GM12875 (cell line): ENCODE measurements around the gene TPD52L2.

ENCODE experiments used
- H3K4me3 ChIP-seq: one replicate; pipeline ENCODE4 v1.5.1; 2011; ENCODE audit warnings: low read depth, low read length, control low read depth
- TF ChIP-seq, protein P1 (sequence below): IDR thresholded peaks from 2 replicates; pipeline ENCODE4 v1.5.1; 2011; ENCODE audit warnings: low read depth, mild to moderate bottlenecking, control low read depth, inconsistent platforms, low read length, moderate library complexity, borderline replicate concordance; ENCODE audit not compliant: insufficient read depth

Gene TPD52L2

DNA sequence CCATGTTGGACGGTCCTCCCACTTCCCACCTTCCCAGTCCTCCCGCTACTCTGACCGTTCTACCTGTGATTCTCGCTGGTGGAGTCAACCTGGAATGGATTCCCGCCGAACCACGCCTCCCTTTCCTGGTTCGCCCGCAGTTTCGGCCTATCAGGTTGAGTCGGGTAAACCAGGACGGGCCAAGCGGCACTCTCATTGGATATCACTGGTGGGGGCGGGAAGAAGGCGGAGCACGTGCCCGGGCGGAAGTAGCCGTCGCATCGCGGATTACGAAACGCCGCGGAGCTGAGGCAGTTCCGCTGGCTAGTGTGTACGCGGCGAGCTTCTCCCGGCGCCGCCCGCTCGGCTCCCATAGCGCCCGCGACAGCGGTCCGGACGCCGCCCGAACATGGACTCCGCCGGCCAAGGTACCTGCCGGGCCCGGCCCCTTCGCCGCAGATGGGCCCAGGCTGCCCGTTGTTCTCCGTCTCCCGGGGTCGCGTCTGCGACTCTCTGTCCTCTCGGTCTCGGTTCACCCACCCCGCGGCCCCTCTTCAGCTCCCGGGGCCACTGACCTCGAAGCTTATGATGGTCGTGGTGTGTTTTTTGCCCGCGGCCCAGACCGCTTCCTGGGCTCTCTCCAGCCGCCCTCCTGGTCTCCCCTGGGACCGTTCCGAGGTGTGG, at the start of gene TPD52L2:
TSS of gene TPD52L2 (plus strand) at position 293 of the 663 bp plus-strand sequence. CDS start at position 389, 96 bp downstream.
- TF ChIP-seq, protein P1, sequence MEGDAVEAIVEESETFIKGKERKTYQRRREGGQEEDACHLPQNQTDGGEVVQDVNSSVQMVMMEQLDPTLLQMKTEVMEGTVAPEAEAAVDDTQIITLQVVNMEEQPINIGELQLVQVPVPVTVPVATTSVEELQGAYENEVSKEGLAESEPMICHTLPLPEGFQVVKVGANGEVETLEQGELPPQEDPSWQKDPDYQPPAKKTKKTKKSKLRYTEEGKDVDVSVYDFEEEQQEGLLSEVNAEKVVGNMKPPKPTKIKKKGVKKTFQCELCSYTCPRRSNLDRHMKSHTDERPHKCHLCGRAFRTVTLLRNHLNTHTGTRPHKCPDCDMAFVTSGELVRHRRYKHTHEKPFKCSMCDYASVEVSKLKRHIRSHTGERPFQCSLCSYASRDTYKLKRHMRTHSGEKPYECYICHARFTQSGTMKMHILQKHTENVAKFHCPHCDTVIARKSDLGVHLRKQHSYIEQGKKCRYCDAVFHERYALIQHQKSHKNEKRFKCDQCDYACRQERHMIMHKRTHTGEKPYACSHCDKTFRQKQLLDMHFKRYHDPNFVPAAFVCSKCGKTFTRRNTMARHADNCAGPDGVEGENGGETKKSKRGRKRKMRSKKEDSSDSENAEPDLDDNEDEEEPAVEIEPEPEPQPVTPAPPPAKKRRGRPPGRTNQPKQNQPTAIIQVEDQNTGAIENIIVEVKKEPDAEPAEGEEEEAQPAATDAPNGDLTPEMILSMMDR = no peak
- peak within 1 kb of the TSS; percentile 86 for H3K4me3 ChIP-seq

DNA sequence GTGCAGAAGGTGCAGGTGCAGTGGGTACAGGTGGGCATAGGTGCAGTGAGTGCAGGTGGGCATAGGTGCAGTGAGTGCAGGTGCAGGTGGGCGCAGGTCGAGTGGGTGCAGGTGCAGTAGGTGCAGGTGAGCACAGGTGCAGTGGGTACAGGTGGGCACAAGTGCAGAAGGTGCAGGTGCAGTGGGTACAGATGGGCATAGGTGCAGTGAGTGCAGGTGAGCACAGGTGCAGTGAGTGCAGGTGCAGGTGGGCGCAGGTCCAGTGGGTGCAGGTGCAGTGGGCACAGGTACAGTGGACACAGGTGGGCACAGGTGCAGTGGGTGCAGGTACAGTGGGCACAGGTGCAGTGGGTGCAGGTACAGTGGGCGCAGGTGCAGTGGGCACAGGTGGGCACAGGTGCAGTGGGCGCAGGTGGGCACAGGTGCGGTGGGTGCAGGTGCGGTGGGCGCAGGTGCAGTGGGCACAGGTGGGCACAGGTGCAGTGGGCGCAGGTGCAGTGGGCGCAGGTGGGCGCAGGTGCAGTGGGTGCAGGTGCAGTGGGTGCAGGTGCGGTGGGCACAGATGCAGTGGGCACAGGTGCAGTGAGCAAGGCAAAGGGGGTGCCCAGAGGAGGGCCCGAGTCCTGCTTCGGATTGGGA, 49.3 kb upstream of the TPD52L2 start:
- no peak overlapping the region for H3K4me3 ChIP-seq
- TF ChIP-seq, protein P1 = no peak

DNA sequence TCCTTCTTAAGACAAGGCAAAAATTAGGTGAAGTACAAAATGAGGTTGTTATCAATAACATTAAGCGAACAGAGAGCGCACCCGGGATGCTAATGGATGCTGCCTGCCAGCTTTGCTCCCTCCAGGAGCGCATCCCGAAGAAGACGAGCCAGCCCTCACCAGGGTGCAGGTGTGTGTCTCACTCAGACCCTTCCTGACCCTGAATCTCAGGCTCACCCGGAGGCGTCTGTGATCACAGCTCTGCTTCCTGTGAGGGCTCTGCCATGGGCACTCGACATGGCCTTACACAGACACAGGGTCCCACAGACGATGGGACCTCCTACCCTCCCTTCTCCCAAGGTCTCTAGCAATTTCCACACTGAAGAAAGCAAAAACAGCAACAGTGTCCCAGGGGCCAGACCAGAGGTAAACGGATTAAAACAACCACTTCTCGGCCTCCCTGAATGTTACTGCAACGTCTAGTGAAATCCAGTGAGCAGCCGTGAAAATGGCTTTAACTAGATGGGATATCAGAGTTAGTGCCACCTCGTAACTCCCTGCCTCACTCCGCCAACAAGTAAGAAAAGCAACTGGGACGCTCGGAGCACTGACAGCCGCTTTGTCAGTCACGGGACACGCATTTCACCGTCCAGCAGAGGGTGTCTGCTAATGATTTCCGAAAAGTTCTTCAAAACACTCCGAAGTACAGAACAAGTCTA, 45.7 kb upstream of the TPD52L2 start:
- no peak overlapping the region for H3K4me3 ChIP-seq
- TF ChIP-seq, protein P1 = no peak

DNA sequence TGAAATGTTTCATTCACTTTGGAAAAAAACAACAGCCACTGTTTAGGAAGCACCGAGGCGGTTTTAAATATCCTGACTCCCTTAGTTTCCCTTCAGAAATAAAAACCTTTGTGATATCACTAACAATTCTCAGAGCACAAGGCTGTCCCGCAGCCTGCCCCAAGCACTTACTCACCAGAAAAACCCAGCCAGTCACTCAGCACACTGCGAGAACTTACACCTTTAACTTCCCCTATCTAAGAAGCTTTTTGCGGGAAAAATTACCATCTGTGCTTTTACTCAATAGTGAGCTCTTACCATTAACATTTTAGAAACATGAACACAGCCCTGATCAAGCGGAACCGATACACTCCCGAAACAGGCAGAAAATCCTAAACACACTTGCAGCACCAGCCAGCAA, 43.3 kb upstream of the TPD52L2 start:
- TF ChIP-seq, protein P1 = no peak
- no peak overlapping the region for H3K4me3 ChIP-seq

DNA sequence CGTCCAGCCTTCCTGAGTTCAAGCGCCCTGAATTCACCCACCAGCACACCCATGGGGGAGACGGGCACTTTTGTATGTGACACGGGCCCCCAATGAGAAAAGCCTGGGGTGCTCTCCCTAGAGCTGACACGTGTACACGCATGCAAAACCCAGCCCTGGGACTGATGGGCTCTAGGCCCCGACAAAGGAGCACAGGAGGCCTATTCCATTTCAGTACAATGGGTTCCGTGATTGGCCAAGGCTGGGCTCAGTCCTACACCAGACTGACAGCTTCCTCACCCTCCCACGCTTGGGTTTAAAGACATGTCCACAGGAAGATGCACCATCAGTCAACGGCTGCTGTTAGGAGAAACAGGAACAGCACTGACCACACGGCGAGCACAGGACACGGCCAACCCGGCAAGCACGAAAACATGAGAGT, 42.8 kb upstream of the TPD52L2 start:
- TF ChIP-seq, protein P1 = no peak

GRCh38 chr20:63823691-63824311, 41.3 kb upstream of the TPD52L2 start:
- TF ChIP-seq, protein P1 = no peak

More for the DNA sequence above, 42.8 kb upstream of the TPD52L2 start:
- no peak overlapping the region for H3K4me3 ChIP-seq

More at GRCh38 chr20:63823691-63824311, 41.3 kb upstream of the TPD52L2 start:
- no peak overlapping the region for H3K4me3 ChIP-seq
